K562 (cell line): Measurements from ENCODE around the gene CEP131. TPM values are rescaled to one million over a fixed set of nuclear protein-coding genes. Genes with fewer than 3 reads are reported as not detected.

Source experiments
- ATAC-seq: fragments of 200-7000 bp; cut with Tn5 transposase; 3 replicates; pipeline ENCODE4 v1.9.1; 2020; ENCODE audit warnings: moderate library complexity
- BruUV-seq: library from RNA; stranded (reverse); fragments of 400-500 nt; replicated peaks from 2 replicates; lab custom pipeline; 2021; lab: Mats Ljungman, UMichigan
- CTCF ChIA-PET: fragments of 300-600 bp; formaldehyde crosslinking; extraction: SDS; loops from one replicate; lab custom pipeline; 2021; ENCODE audit warnings: low intra/inter-chr PET ratio; lab: Yijun Ruan, JAX
- POLR2A ChIA-PET: fragments of 300-600, 350-650 bp; sonication (Branson Sonifier 250); formaldehyde crosslinking; extraction: SDS; loops from one replicate; lab custom pipeline; 2021; ENCODE audit warnings: antibody characterized with exemption, inconsistent platforms; lab: Yijun Ruan, JAX
- DNase-seq, 4 experiments: peaks; one replicate each; pipeline versions ENCODE4 v3.0.0 to v3.0.0-alpha.2; 2011 to 2018; ENCODE audit warnings: low spot score in 3 of 4, mixed read lengths in 3 of 4; ENCODE audit errors: extremely low read depth in 1 of 4
- FAIRE-seq: peaks from 2 replicates; lab custom pipeline; 2011; peaks lifted over from hg19 to GRCh38; lab: Jason Lieb, UNC
- H2AFZ ChIP-seq: 2 replicates; pipeline ENCODE4 v1.6.0; 2011; ENCODE audit warnings: low read depth, low read length, control low read depth, inconsistent platforms
- H3K27ac ChIP-seq: fragments of 200-600 bp; 3 replicates; pipeline ENCODE4 v1.8.0; 2011; ENCODE audit warnings: low read depth, mild to moderate bottlenecking, control low read depth, inconsistent platforms, low read length, moderate library complexity, mixed read lengths; ENCODE audit errors: extremely low read depth
- H3K27me3 ChIP-seq, 2 experiments: fragments of 300-600 bp in 1 of 2; 2 replicates in 1 of 2; 3 replicates in 1 of 2; pipeline versions ENCODE4 v1.6.0 to v1.8.0; 2011; ENCODE audit warnings: inconsistent platforms in 2 of 2, low read length in 2 of 2, mild to moderate bottlenecking in 1 of 2, mixed read lengths in 1 of 2, moderate library complexity in 1 of 2; ENCODE audit not compliant: control insufficient read depth in 2 of 2, insufficient read depth in 2 of 2
- H3K36me3 ChIP-seq: fragments of 300-600 bp; 3 replicates; pipeline ENCODE4 v1.8.0; 2011; ENCODE audit warnings: mild to moderate bottlenecking, low read length, inconsistent platforms; ENCODE audit not compliant: control insufficient read depth, insufficient read depth
- H3K4me1 ChIP-seq, 2 experiments: fragments of 200-600 bp in 1 of 2; replicated peaks in 1 of 2; 2 replicates in 1 of 2; 3 replicates in 1 of 2; pipeline versions ENCODE4 v1.5.1 to v1.8.0; 2011; ENCODE audit warnings: inconsistent platforms in 2 of 2, low read length in 2 of 2, mild to moderate bottlenecking in 1 of 2, mixed read lengths in 1 of 2, moderate library complexity in 1 of 2; ENCODE audit not compliant: control insufficient read depth in 2 of 2, insufficient read depth in 2 of 2
- H3K4me2 ChIP-seq: 2 replicates; pipeline ENCODE4 v1.6.1; 2011; ENCODE audit warnings: low read length, control low read depth, inconsistent platforms, mixed read lengths; ENCODE audit not compliant: insufficient read depth
- H3K4me3 ChIP-seq: fragments of 200-600 bp; sonication (generic), shearing (Covaris generic); 2 replicates; pipeline ENCODE4 v1.5.1; 2016; ENCODE audit warnings: control low read depth, inconsistent platforms
- H3K79me2 ChIP-seq: fragments of 200-600 bp; 3 replicates; pipeline ENCODE4 v1.8.0; 2011; ENCODE audit warnings: low read length, inconsistent platforms; ENCODE audit not compliant: control insufficient read depth, insufficient read depth
- H3K9ac ChIP-seq, 2 experiments: 2 replicates each; pipeline versions ENCODE4 v1.6.0 to v1.6.1; 2011; ENCODE audit warnings: low read depth in 2 of 2, low read length in 2 of 2, control low read depth in 1 of 2, inconsistent platforms in 1 of 2, mild to moderate bottlenecking in 1 of 2, mixed read lengths in 1 of 2; ENCODE audit not compliant: insufficient read depth in 1 of 2
- H3K9me1 ChIP-seq: one replicate; pipeline ENCODE4 v1.6.0; 2011; ENCODE audit warnings: inconsistent platforms, mild to moderate bottlenecking, low read length, moderate library complexity; ENCODE audit not compliant: control insufficient read depth, insufficient read depth
- H3K9me3 ChIP-seq: replicated peaks from 2 replicates; pipeline ENCODE4 v1.5.1; 2011; ENCODE audit warnings: low read depth, low read length, inconsistent platforms; ENCODE audit not compliant: control insufficient read depth, insufficient read depth
- H4K20me1 ChIP-seq: replicated peaks from 2 replicates; pipeline ENCODE4 v1.6.1; 2011; ENCODE audit warnings: low read length, inconsistent platforms, mixed read lengths; ENCODE audit not compliant: control insufficient read depth, insufficient read depth
- CTCFL ChIP-seq: IDR thresholded peaks from 2 replicates; pipeline ENCODE4 v1.6.1; 2011; ENCODE audit warnings: borderline replicate concordance, low read depth, mild to moderate bottlenecking, moderate library complexity, low read length; ENCODE audit not compliant: insufficient read depth, poor library complexity, severe bottlenecking
- ELF1 ChIP-seq: fragments of 200-800 bp; sonication (Bioruptor generic); IDR thresholded peaks from 2 replicates; pipeline ENCODE4 v1.6.1; 2016; ENCODE audit warnings: missing genetic modification characterization, missing compliant biosample characterization
- SAFB2 ChIP-seq: fragments of 200-400 bp; formaldehyde crosslinking; IDR thresholded peaks from 2 replicates; pipeline ENCODE4 v1.6.1; 2018; ENCODE audit warnings: borderline replicate concordance, low read length, low read depth, moderate library complexity; ENCODE audit not compliant: severe bottlenecking
- SMC3 ChIP-seq: conservative IDR thresholded peaks from 2 replicates; pipeline ENCODE4 v1.6.1; 2011; ENCODE audit warnings: low read depth, low read length, improper control_type of control experiment; ENCODE audit not compliant: insufficient read depth
- SPI1 ChIP-seq: IDR thresholded peaks from 2 replicates; pipeline ENCODE4 v1.6.1; 2011; ENCODE audit warnings: low read depth, low read length, control low read depth, borderline replicate concordance
- ZNF263 ChIP-seq: sonication (generic); formaldehyde crosslinking; IDR thresholded peaks from 2 replicates; pipeline ENCODE4 v1.8.0; 2022; ENCODE audit warnings: mild to moderate bottlenecking, missing genetic modification reagents, borderline replicate concordance
- ZNF384 ChIP-seq: IDR thresholded peaks from 2 replicates; pipeline ENCODE4 v1.6.1; 2012; ENCODE audit warnings: low read depth, low read length, improper control_type of control experiment
- WGBS: fragments of 100-300 bp; shearing (Covaris generic); methylation state at CpG from one replicate; pipeline ENCODE4 v1.1.6; 2016; ENCODE audit warnings: low coverage, mixed read lengths; ENCODE audit not compliant: insufficient coverage; ENCODE audit errors: missing lambda C conversion rate; 5-methylcytosine and 5-hydroxymethylcytosine counted together
- in situ Hi-C: fragments of 300-500 bp; cut with MboI; formaldehyde crosslinking; loops from 4 replicates; pipeline ENCODE4 v1.15.0; 2018; ENCODE audit warnings: inconsistent platforms, mixed read lengths
- intact Hi-C: fragments of 100-400 bp; cut with micrococcal nuclease; formaldehyde crosslinking; loops from 2 replicates; pipeline ENCODE4 v1.14.2; 2022
- polyA plus RNA-seq, 8 experiments: library from polyadenylated mRNA; depleted of rRNA in 4 of 8; stranded (reverse) in 5 of 8; unstranded in 3 of 8; fragments of >200 nt; fragmentation: Nextera tagmentation in 2 of 8; fragmentation: Illumina TruSeq in 1 of 8; extraction: Ambion mirVana in 2 of 8; extraction: Trizol in 1 of 8; gene quantifications; 2 replicates each; pipeline versions ENCODE4 v1.2.1 to v1.2.3, GENCODE V29; 2011 to 2014; ENCODE audit warnings: inconsistent platforms in 1 of 8, missing spikeins in 1 of 8
- total RNA-seq, 7 experiments: library from RNA; depleted of rRNA in 6 of 7; stranded (reverse); fragments of >200 nt in 6 of 7; fragmentation: Illumina TruSeq in 2 of 7; extraction: Trizol in 2 of 7; gene quantifications; 2 replicates each; pipeline versions ENCODE4 v1.2.1 to v1.2.3, GENCODE V29; 2011 to 2021; ENCODE audit warnings: low replicate concordance in 1 of 7
- TF ChIP-seq, protein P1 (sequence below), 2 experiments: fragments of 450-650 bp; formaldehyde crosslinking in 1 of 2; IDR thresholded peaks; 2 replicates each; pipeline versions ENCODE4 v1.4.0 to v1.6.1; 2014 to 2020; ENCODE audit warnings: mild to moderate bottlenecking in 2 of 2, borderline replicate concordance in 1 of 2, low read depth in 1 of 2

The CEP131 gene
- total and polyA plus RNA-seq, 9 of the 15 experiments (the other 6 are each of a cell fraction or from before 2014, with no cell fraction given): 0.24 to 21.2 (median 2.3) TPM

- DNase-seq: peak; percentile 43 to 52 (median 46)
- Histone ChIP-seq H3K9me1 (no peaks in the 10 kb centered on the region), H3K27ac (no peak overlapping the region), H3K9me3 (no peaks in the 10 kb centered on the region), H3K4me2 (no peak overlapping the region), H3K36me3 (peaks cover 48% of the 10 kb centered on the region; the same call in 2 of the 3 replicates), H3K79me2 (no peaks in the 10 kb centered on the region), H3K4me3 (no peak overlapping the region), H3K9ac (peak overlapping the region in 1 of 2 experiments; percentile 77; a peak in 2 of 4 replicates), H2AFZ (no peak overlapping the region), H4K20me1 (no peaks in the 10 kb centered on the region; the same call in 1 of the 2 replicates), H3K4me1 (peaks cover 0 to 44% of the 10 kb centered on the region in 2 experiments; a peak in 1 of 5 replicates), H3K27me3 (no peaks in the 10 kb centered on the region)
- peak; percentile 26 for FAIRE-seq
- peak; percentile 80 for ATAC-seq
- POLR2A ChIA-PET: interaction anchor here (0.7 to 1.6 kb wide), 5 partner anchors 9 to 679 kb away, joined by 3 to 6 read pairs (median 4); no protein-coding TSS in a partner anchor
- BruUV-seq: no TSS peak
- in situ Hi-C loops (no loop called here), intact Hi-C loops (loop anchor here (2.0 to 5.0 kb wide), 2 partner anchors 37 to 230 kb away; no protein-coding TSS in a partner anchor)
- 67% methylated on average over 34 of the region's 35 CpGs for WGBS
- CTCF ChIA-PET: interaction anchor here (1.0 to 4.0 kb wide), 2 partner anchors 230 to 282 kb away, joined by 3 to 33 read pairs; no protein-coding TSS in a partner anchor
- TF ChIP-seq SPI1 (peak; percentile 56; the same call in 1 of the 2 replicates), CTCFL (no peak), SMC3 (peak; percentile 57), ZNF384 (no peak), SAFB2 (no peak), ELF1 (no peak), ZNF263 (CRISPR knock-in tag) (peak; percentile 48; the same call in 1 of the 2 replicates)
- TF ChIP-seq, protein P1, sequence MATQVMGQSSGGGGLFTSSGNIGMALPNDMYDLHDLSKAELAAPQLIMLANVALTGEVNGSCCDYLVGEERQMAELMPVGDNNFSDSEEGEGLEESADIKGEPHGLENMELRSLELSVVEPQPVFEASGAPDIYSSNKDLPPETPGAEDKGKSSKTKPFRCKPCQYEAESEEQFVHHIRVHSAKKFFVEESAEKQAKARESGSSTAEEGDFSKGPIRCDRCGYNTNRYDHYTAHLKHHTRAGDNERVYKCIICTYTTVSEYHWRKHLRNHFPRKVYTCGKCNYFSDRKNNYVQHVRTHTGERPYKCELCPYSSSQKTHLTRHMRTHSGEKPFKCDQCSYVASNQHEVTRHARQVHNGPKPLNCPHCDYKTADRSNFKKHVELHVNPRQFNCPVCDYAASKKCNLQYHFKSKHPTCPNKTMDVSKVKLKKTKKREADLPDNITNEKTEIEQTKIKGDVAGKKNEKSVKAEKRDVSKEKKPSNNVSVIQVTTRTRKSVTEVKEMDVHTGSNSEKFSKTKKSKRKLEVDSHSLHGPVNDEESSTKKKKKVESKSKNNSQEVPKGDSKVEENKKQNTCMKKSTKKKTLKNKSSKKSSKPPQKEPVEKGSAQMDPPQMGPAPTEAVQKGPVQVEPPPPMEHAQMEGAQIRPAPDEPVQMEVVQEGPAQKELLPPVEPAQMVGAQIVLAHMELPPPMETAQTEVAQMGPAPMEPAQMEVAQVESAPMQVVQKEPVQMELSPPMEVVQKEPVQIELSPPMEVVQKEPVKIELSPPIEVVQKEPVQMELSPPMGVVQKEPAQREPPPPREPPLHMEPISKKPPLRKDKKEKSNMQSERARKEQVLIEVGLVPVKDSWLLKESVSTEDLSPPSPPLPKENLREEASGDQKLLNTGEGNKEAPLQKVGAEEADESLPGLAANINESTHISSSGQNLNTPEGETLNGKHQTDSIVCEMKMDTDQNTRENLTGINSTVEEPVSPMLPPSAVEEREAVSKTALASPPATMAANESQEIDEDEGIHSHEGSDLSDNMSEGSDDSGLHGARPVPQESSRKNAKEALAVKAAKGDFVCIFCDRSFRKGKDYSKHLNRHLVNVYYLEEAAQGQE (IDR thresholded peaks at IDR 0.05; ENCODE audit: borderline replicate concordance): peak; percentile 58; the same call in 1 of the 2 replicates
- TF ChIP-seq, protein P1 (CRISPR knock-in tag; IDR thresholded peaks at IDR 0.05; ENCODE audit: low read depth): no peak
Measured at GRCh38 chr17:81254955-81255717, 32.4 kb upstream of the CEP131 start.
